Esophagus (tissue), 2 donors: ENCODE data around the gene RNASE7. TPM values are rescaled to one million over a fixed set of nuclear protein-coding genes. Genes with fewer than 3 reads are reported as not detected.

ENCODE experiments used
- H3K27ac ChIP-seq, 2 donors: one replicate each; pipeline ENCODE4 v1.5.1; 2013; ENCODE audit warnings: low read depth in 2 of 2, mild to moderate bottlenecking in 2 of 2, inconsistent platforms in 1 of 2, low read length in 1 of 2, moderate library complexity in 1 of 2
- H3K27me3 ChIP-seq, 2 donors: one replicate each; pipeline ENCODE4 v1.6.1; 2013; ENCODE audit warnings: low read length in 2 of 2, control low read depth in 1 of 2, mild to moderate bottlenecking in 1 of 2; ENCODE audit not compliant: insufficient read depth in 2 of 2, control insufficient read depth in 1 of 2
- H3K36me3 ChIP-seq, 2 donors: one replicate each; pipeline ENCODE4 v1.6.1; 2013; ENCODE audit warnings: low read length in 1 of 2; ENCODE audit not compliant: control insufficient read depth in 2 of 2, insufficient read depth in 2 of 2
- H3K4me1 ChIP-seq, 2 donors: one replicate each; pipeline ENCODE4 v1.6.1; 2013; ENCODE audit warnings: low read length in 1 of 2; ENCODE audit not compliant: control insufficient read depth in 2 of 2, insufficient read depth in 2 of 2
- H3K4me3 ChIP-seq, 2 donors: one replicate each; pipeline ENCODE4 v1.5.1; 2013; ENCODE audit warnings: low read length in 2 of 2, mild to moderate bottlenecking in 2 of 2, low read depth in 1 of 2, moderate library complexity in 1 of 2
- H3K9me3 ChIP-seq, 2 donors: one replicate each; pipeline ENCODE4 v1.6.1; 2013; ENCODE audit warnings: mild to moderate bottlenecking in 2 of 2, low read depth in 1 of 2, low read length in 1 of 2, moderate library complexity in 1 of 2; ENCODE audit not compliant: control insufficient read depth in 2 of 2, insufficient read depth in 1 of 2
- WGBS, 2 donors: extraction: QIAGEN DNeasy Blood & Tissue Kit; methylation state at CpG; one replicate each; pipeline ENCODE4 v1.1.7; 2013; 5-methylcytosine and 5-hydroxymethylcytosine counted together
- polyA plus RNA-seq, 2 donors: library from polyadenylated mRNA; stranded (reverse); fragments of 200-250 nt; gene quantifications; one replicate each; pipeline ENCODE4 v1.2.3, GENCODE V29; 2013
- donor health status: healthy with polysubstance abuse.
- donor health status: Bipolar disorder and iron deficiency.

RNASE7 gene
- polyA plus RNA-seq, 2 donors = 33.9 to 92.8 TPM

DNA sequence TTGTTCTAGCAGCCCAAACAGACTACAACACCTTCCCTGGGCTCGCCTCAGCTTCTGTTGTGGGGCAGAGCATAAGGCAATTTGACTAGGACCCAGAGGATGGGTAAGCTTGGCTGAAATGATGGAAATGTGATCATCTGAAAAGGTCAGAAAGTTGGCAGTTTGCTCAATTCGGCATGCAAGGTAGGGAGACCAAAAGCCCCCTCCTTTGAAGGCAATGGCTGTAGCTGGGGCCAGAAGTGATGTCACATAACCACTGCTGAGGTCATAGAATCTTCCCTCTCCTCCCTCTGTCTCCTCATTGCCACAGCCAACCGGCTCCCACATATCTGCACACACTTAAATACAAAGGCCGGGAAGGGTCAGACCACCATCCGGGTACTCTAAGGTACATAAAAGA lies 12.2 kb upstream of the RNASE7 start, which contains the start of gene TPPP2:
Gene TPPP2 (plus strand): TSS at position 301 of the 400 bp plus-strand sequence. CDS start 365 bp downstream, outside the sequence.
- no peaks in the 10 kb centered on the region for H3K27me3 ChIP-seq
- H3K27ac ChIP-seq = no peak within 1 kb of the TSS
- H3K4me1 ChIP-seq = peaks cover 0 to 2% of the 10 kb centered on the region in 2 donors
- H3K36me3 ChIP-seq = no peaks in the 10 kb centered on the region
- no peaks in the 10 kb centered on the region for H3K9me3 ChIP-seq
- WGBS, 2 donors = 92 to 95% methylated on average over 5 of the region's 5 CpGs
- H3K4me3 ChIP-seq = no peak within 1 kb of the TSS

GRCh38 chr14:21030531-21030930 lies 11.6 kb upstream of the RNASE7 start:
- Histone ChIP-seq H3K27me3 (no peaks in the 10 kb centered on the region), H3K27ac (no peak overlapping the region), H3K9me3 (no peaks in the 10 kb centered on the region), H3K4me3 (no peak overlapping the region), H3K4me1 (peaks cover 0 to 2% of the 10 kb centered on the region in 2 donors), H3K36me3 (no peaks in the 10 kb centered on the region)
- WGBS, 2 donors = 88 to 90% methylated on average over 12 of the region's 12 CpGs

- Histone ChIP-seq H3K27me3 (no peaks in the 10 kb centered on the region), H3K9me3 (no peaks in the 10 kb centered on the region), H3K4me1 (peaks cover 0 to 2% of the 10 kb centered on the region in 2 donors), H3K36me3 (no peaks in the 10 kb centered on the region), H3K4me3 (no peak overlapping the region), H3K27ac (peak overlapping the region in 1 of 2 donors; percentile 38)
- WGBS, 2 donors = 76 to 85% methylated on average over 5 of the region's 5 CpGs
These were observed 9.6 kb upstream of the RNASE7 start for GRCh38 chr14:21032326-21033132.

DNA sequence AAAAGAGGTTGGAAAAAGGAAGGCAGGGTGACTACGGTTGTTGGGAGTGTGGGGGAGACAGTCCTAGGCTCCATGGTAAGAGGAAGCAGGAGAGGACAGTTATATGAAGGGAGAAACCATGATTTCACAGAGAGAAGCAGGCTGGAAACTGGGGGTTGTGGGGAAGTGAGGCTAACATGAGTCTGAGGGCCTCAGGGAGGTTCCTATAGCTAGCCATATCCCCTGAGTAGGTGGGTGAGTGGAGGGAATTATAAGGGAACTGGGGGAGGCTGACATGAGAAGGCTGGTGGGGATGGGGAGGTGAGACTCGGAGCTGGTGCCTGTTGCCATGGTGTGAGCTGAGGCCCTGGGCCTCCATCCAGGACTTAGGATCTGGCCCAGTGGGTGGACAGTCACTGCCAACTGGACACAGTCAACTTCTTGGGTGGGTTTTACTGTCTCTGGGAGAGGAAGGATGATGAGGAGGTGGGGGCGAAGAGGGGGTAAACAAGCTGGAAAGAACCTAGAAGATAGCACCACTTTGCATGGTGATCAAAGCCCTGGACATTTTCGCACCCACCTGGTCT lies 8.9 kb upstream of the RNASE7 start:
- 82 to 91% methylated on average over 4 of the region's 4 CpGs for WGBS, 2 donors

DNA sequence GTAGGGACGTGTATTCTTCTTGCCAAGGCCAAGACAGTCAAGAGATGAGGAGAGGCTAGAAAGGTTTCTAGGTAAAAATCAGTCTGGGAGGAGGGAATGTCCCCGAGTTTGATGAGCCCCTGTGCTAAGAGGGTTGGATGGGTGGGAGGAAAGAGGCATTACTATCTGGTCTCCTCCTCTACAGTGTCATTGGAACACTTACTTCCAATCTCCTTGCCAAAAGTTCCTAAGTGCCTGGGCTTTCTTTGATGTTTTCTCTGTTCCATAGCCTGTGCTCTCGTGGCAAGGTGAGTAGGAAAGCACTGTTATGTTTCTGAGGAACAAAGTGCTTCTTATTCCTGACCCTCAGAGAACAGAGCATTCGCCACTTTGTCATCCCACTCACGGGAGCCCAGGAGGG lies 7.5 kb upstream of the RNASE7 start, which contains the start of gene RNASE13:
Gene RNASE13 (minus strand): TSS at position 101 of the 400 bp plus-strand sequence. CDS start 519 bp downstream, outside the sequence.
- Histone ChIP-seq H3K4me1 (peaks cover 0 to 6% of the 10 kb centered on the region in 2 donors), H3K9me3 (no peaks in the 10 kb centered on the region), H3K27me3 (no peaks in the 10 kb centered on the region), H3K27ac (no peak within 1 kb of the TSS), H3K36me3 (no peaks in the 10 kb centered on the region), H3K4me3 (no peak within 1 kb of the TSS)
- whole genome bisulfite sequencing, 2 donors = 79 to 84% methylated on average over 5 of the region's 5 CpGs

More for the DNA sequence above, 8.9 kb upstream of the RNASE7 start:
- no peak overlapping the region for H3K4me3 ChIP-seq
- no peak overlapping the region for H3K27ac ChIP-seq
- H3K36me3 ChIP-seq = no peaks in the 10 kb centered on the region
- H3K4me1 ChIP-seq = peaks cover 0 to 2% of the 10 kb centered on the region in 2 donors
- H3K27me3 ChIP-seq = no peaks in the 10 kb centered on the region
- no peaks in the 10 kb centered on the region for H3K9me3 ChIP-seq

GRCh38 chr14:21036751-21037150 lies 5.4 kb upstream of the RNASE7 start:
- H3K4me3 ChIP-seq = no peak overlapping the region
- 86 to 89% methylated on average over 7 of the region's 7 CpGs for WGBS, 2 donors
- no peaks in the 10 kb centered on the region for H3K36me3 ChIP-seq
- H3K27me3 ChIP-seq = no peaks in the 10 kb centered on the region
- H3K4me1 ChIP-seq = peaks cover 0 to 6% of the 10 kb centered on the region in 2 donors
- H3K9me3 ChIP-seq = no peaks in the 10 kb centered on the region
- no peak overlapping the region for H3K27ac ChIP-seq

- Histone ChIP-seq H3K4me3 (no peak overlapping the region), H3K9me3 (no peaks in the 10 kb centered on the region), H3K4me1 (peaks cover 0 to 7% of the 10 kb centered on the region in 2 donors), H3K27me3 (no peaks in the 10 kb centered on the region), H3K36me3 (no peaks in the 10 kb centered on the region), H3K27ac (peak overlapping the region in 1 of 2 donors; percentile 33)
- 82 to 87% methylated on average over 3 of the region's 3 CpGs for WGBS, 2 donors
These were observed 5.0 kb upstream of the RNASE7 start for GRCh38 chr14:21037156-21037555.

GRCh38 chr14:21038441-21039422 lies 3.4 kb upstream of the RNASE7 start:
- WGBS, 2 donors = 17 to 22% methylated on average over 10 of the region's 10 CpGs
- Histone ChIP-seq H3K27ac (peak overlapping the region; percentile 80 to 83), H3K27me3 (no peaks in the 10 kb centered on the region), H3K36me3 (no peaks in the 10 kb centered on the region), H3K9me3 (no peaks in the 10 kb centered on the region), H3K4me1 (peaks cover 0 to 21% of the 10 kb centered on the region in 2 donors), H3K4me3 (peak overlapping the region in 1 of 2 donors; percentile 11)
